Measurements from ENCODE around the gene DNER.

GRCh38 chr2:229314117-229314516 is 400.2 kb downstream of the DNER start:
- TF ChIP-seq EZH2phosphoT487 (IDR thresholded peaks at IDR 0.05; ENCODE audit: borderline replicate concordance, low read depth): no peak
- TF ChIP-seq ELF1 (IDR thresholded peaks at IDR 0.05): no peak
- TF ChIP-seq CTCF (IDR thresholded peaks at IDR 0.05): no peak
- no peak for TF ChIP-seq USF2 (IDR thresholded peaks at IDR 0.05; ENCODE audit: borderline replicate concordance, low read depth, low read length)
- no peak for TF ChIP-seq RAD21 (IDR thresholded peaks at IDR 0.05; ENCODE audit: low read length)
- no peak for TF ChIP-seq EP300 (IDR thresholded peaks at IDR 0.05; ENCODE audit: borderline replicate concordance in 1 of 2, low read depth in 1 of 2, low read length in 1 of 2)
